HepG2 (cell line): Measurements from ENCODE around the gene IRX2. TPM values are rescaled to one million over a fixed set of nuclear protein-coding genes. Genes with fewer than 3 reads are reported as not detected.

Source experiments
- ATAC-seq: fragments of 200-7000 bp; cut with Tn5 transposase; 3 replicates; pipeline ENCODE4 v1.9.1; 2020; ENCODE audit warnings: mild to moderate bottlenecking, moderate library complexity
- BruUV-seq: library from RNA; stranded (reverse); fragments of 400-500 nt; replicated peaks from 2 replicates; lab custom pipeline; 2021; lab: Mats Ljungman, UMichigan
- CTCF ChIA-PET: fragments of 300-600 bp; formaldehyde crosslinking; extraction: SDS; loops from one replicate; lab custom pipeline; 2021; ENCODE audit warnings: low total read pairs, inconsistent platforms, low intra/inter-chr PET ratio; lab: Yijun Ruan, JAX
- POLR2A ChIA-PET: fragments of 350-600 bp; sonication (Branson Sonifier 250); formaldehyde crosslinking; loops from one replicate; lab custom pipeline; 2020; ENCODE audit warnings: antibody characterized with exemption, inconsistent platforms; lab: Yijun Ruan, JAX
- DNase-seq: peaks from one replicate; pipeline ENCODE4 v3.0.0-alpha.2; 2015; ENCODE audit warnings: low spot score
- FAIRE-seq: peaks from 3 replicates; lab custom pipeline; 2011; peaks lifted over from hg19 to GRCh38; lab: Jason Lieb, UNC
- H2AFZ ChIP-seq: one replicate; pipeline ENCODE4 v1.6.1; 2011; ENCODE audit warnings: low read length, inconsistent platforms
- H3K27ac ChIP-seq: fragments of 300-600 bp; 3 replicates; pipeline ENCODE4 v1.8.0; 2011; ENCODE audit warnings: mixed run types, mild to moderate bottlenecking, mixed read lengths, low read length, inconsistent platforms; ENCODE audit not compliant: insufficient read depth; ENCODE audit errors: extremely low read length
- H3K27me3 ChIP-seq, 2 experiments: fragments of 200-600 bp in 1 of 2; 2 replicates in 1 of 2; 3 replicates in 1 of 2; pipeline versions ENCODE4 v1.6.0 to v1.8.0; 2011; ENCODE audit warnings: low read length in 2 of 2, mild to moderate bottlenecking in 2 of 2, moderate library complexity in 2 of 2, inconsistent platforms in 1 of 2; ENCODE audit not compliant: insufficient read depth in 2 of 2, control insufficient read depth in 1 of 2
- H3K36me3 ChIP-seq, 2 experiments: fragments of 200-600 bp in 1 of 2; replicated peaks in 1 of 2; 2 replicates in 1 of 2; 3 replicates in 1 of 2; pipeline versions ENCODE4 v1.5.1 to v1.8.0; 2011; ENCODE audit warnings: low read length in 2 of 2, inconsistent platforms in 1 of 2; ENCODE audit not compliant: insufficient read depth in 2 of 2, control insufficient read depth in 1 of 2
- H3K4me1 ChIP-seq: 2 replicates; pipeline ENCODE4 v1.5.1; 2012; ENCODE audit warnings: low read length, inconsistent platforms; ENCODE audit not compliant: insufficient read depth
- H3K4me2 ChIP-seq: 2 replicates; pipeline ENCODE4 v1.6.0; 2011; ENCODE audit warnings: low read depth, low read length, inconsistent platforms
- H3K4me3 ChIP-seq, 3 experiments: fragments of 200-600 bp in 1 of 3; sonication (generic), shearing (Covaris generic) in 1 of 3; replicated peaks in 1 of 3; 2 replicates each; pipeline ENCODE4 v1.5.1; 2011 to 2016; ENCODE audit warnings: low read length in 3 of 3, inconsistent platforms in 2 of 3, low read depth in 2 of 3, mild to moderate bottlenecking in 2 of 3, control low read depth in 1 of 3, mixed read lengths in 1 of 3; ENCODE audit not compliant: insufficient read depth in 1 of 3
- H3K79me2 ChIP-seq: one replicate; pipeline ENCODE4 v1.6.1; 2011; ENCODE audit warnings: low read length, inconsistent platforms; ENCODE audit not compliant: insufficient read depth
- H3K9ac ChIP-seq: 2 replicates; pipeline ENCODE4 v1.6.0; 2011; ENCODE audit warnings: mild to moderate bottlenecking, low read depth, low read length, inconsistent platforms; ENCODE audit not compliant: insufficient read depth
- H3K9me3 ChIP-seq: 2 replicates; pipeline ENCODE4 v1.5.1; 2012; ENCODE audit warnings: mild to moderate bottlenecking, low read length
- H4K20me1 ChIP-seq: 2 replicates; pipeline ENCODE4 v1.6.0; 2011; ENCODE audit warnings: inconsistent platforms, mild to moderate bottlenecking, low read length, moderate library complexity; ENCODE audit not compliant: insufficient read depth
- AGO1 ChIP-seq: fragments of 200-400 bp; formaldehyde crosslinking; IDR thresholded peaks from 2 replicates; pipeline ENCODE4 v1.6.1; 2017; ENCODE audit warnings: mild to moderate bottlenecking, low read depth, low read length, moderate library complexity; ENCODE audit not compliant: poor library complexity, severe bottlenecking
- ATF7 ChIP-seq, 2 experiments: fragments of 450-650 bp in 1 of 2; sonication (generic) in 1 of 2; formaldehyde crosslinking in 1 of 2; IDR thresholded peaks; 2 replicates each; pipeline versions ENCODE4 v1.4.0 to v1.6.1; 2016 to 2020; ENCODE audit warnings: antibody characterized with exemption in 1 of 2, mild to moderate bottlenecking in 1 of 2, missing genetic modification reagents in 1 of 2
- FOXK2 ChIP-seq: fragments of 450-650 bp; IDR thresholded peaks from 2 replicates; pipeline ENCODE4 v1.6.1; 2016
- GABPB1 ChIP-seq: IDR thresholded peaks from 2 replicates; pipeline ENCODE4 v1.6.1; 2016; ENCODE audit warnings: mild to moderate bottlenecking, missing genetic modification reagents, moderate library complexity, missing compliant biosample characterization
- ISX ChIP-seq: sonication (generic); formaldehyde crosslinking; conservative IDR thresholded peaks from 2 replicates; pipeline ENCODE4 v1.5.0; 2020; ENCODE audit warnings: missing genetic modification reagents
- MNT ChIP-seq: fragments of 450-650 bp; IDR thresholded peaks from 2 replicates; pipeline ENCODE4 v1.6.1; 2016
- REXO4 ChIP-seq: sonication (generic); formaldehyde crosslinking; IDR thresholded peaks from 2 replicates; pipeline ENCODE4 v1.8.0; 2022; ENCODE audit warnings: missing genetic modification reagents, mild to moderate bottlenecking, borderline replicate concordance
- RORA ChIP-seq: sonication (generic); formaldehyde crosslinking; IDR thresholded peaks from 2 replicates; pipeline ENCODE4 v1.5.0; 2020; ENCODE audit warnings: mild to moderate bottlenecking, missing genetic modification reagents, moderate library complexity
- SALL1 ChIP-seq: sonication (generic); formaldehyde crosslinking; IDR thresholded peaks from 2 replicates; pipeline ENCODE4 v1.8.0; 2022; ENCODE audit warnings: mild to moderate bottlenecking, missing genetic modification reagents
- SIN3A ChIP-seq: IDR thresholded peaks from 2 replicates; pipeline ENCODE4 v1.6.1; 2011; ENCODE audit warnings: low read depth, mild to moderate bottlenecking, control low read depth, low read length, borderline replicate concordance
- SKI ChIP-seq: fragments of 450-650 bp; IDR thresholded peaks from one replicate; pipeline ENCODE4 v1.6.1; 2018; ENCODE audit warnings: mild to moderate bottlenecking; ENCODE audit not compliant: partially characterized antibody
- SNAI1 ChIP-seq: sonication (generic); formaldehyde crosslinking; IDR thresholded peaks from 2 replicates; pipeline ENCODE4 v1.5.0; 2020; ENCODE audit warnings: mild to moderate bottlenecking, missing genetic modification reagents, borderline replicate concordance
- TAF1 ChIP-seq: sonication (generic); formaldehyde crosslinking; IDR thresholded peaks from 2 replicates; pipeline ENCODE4 v1.4.0; 2020; ENCODE audit warnings: missing genetic modification reagents
- UBTF ChIP-seq: sonication (generic); formaldehyde crosslinking; IDR thresholded peaks from 2 replicates; pipeline ENCODE4 v1.4.0; 2020; ENCODE audit warnings: mild to moderate bottlenecking, missing genetic modification reagents
- WIZ ChIP-seq: sonication (generic); formaldehyde crosslinking; IDR thresholded peaks from 2 replicates; pipeline ENCODE4 v1.5.1; 2020; ENCODE audit warnings: mild to moderate bottlenecking, missing genetic modification reagents
- ZNF12 ChIP-seq: sonication (generic); formaldehyde crosslinking; IDR thresholded peaks from 2 replicates; pipeline ENCODE4 v1.5.0; 2020; ENCODE audit warnings: missing genetic modification reagents
- ZNF224 ChIP-seq: sonication (generic); formaldehyde crosslinking; IDR thresholded peaks from 2 replicates; pipeline ENCODE4 v1.5.0; 2020; ENCODE audit warnings: mild to moderate bottlenecking, missing genetic modification reagents
- ZNF232 ChIP-seq: sonication (generic); formaldehyde crosslinking; IDR thresholded peaks from 2 replicates; pipeline ENCODE4 v1.4.0; 2020; ENCODE audit warnings: missing genetic modification reagents, borderline replicate concordance
- ZNF746 ChIP-seq: sonication (generic); formaldehyde crosslinking; IDR thresholded peaks from 2 replicates; pipeline ENCODE4 v1.8.0; 2022; ENCODE audit warnings: mild to moderate bottlenecking, missing genetic modification reagents
- ZNF761 ChIP-seq: sonication (generic); formaldehyde crosslinking; conservative IDR thresholded peaks from 2 replicates; pipeline ENCODE4 v1.4.0; 2020; ENCODE audit warnings: mild to moderate bottlenecking, missing genetic modification reagents
- ZNF766 ChIP-seq: sonication (generic); formaldehyde crosslinking; IDR thresholded peaks from 2 replicates; pipeline ENCODE4 v1.5.0; 2020; ENCODE audit warnings: missing genetic modification reagents, borderline replicate concordance
- ZNF816 ChIP-seq: sonication (generic); formaldehyde crosslinking; IDR thresholded peaks from 2 replicates; pipeline ENCODE4 v1.8.0; 2022; ENCODE audit warnings: missing genetic modification reagents, mild to moderate bottlenecking, borderline replicate concordance
- WGBS: methylation state at CpG from one replicate; pipeline ENCODE4 v1.1.6; 2017; ENCODE audit warnings: low lambda C conversion rate; 5-methylcytosine and 5-hydroxymethylcytosine counted together
- in situ Hi-C: cut with HindIII; loops from 2 replicates; pipeline ENCODE4 v1.10.0; 2017; ENCODE audit warnings: low pct_unique_long_range_greater_than_20kb; ENCODE audit not compliant: extremely low pct_ligation_motif_present
- intact Hi-C: fragments of 100-400 bp; cut with micrococcal nuclease; formaldehyde crosslinking; loops from one replicate; pipeline ENCODE4 v1.10.0; 2022; ENCODE audit not compliant: unreplicated experiment
- polyA plus RNA-seq, 8 experiments: library from polyadenylated mRNA; depleted of rRNA in 3 of 8; stranded (reverse) in 7 of 8; unstranded in 1 of 8; fragments of >200 nt; fragmentation: Illumina TruSeq in 4 of 8; extraction: Trizol in 4 of 8; gene quantifications; 2 replicates each; pipeline versions ENCODE4 v1.2.1 to v1.2.3, GENCODE V29; 2011 to 2016; ENCODE audit warnings: low read depth in 4 of 8, missing spikeins in 1 of 8, mixed read lengths in 1 of 8; ENCODE audit not compliant: insufficient read depth in 1 of 8
- total RNA-seq, 5 experiments: library from RNA; depleted of rRNA; stranded (reverse); fragments of >200 nt; fragmentation: Illumina TruSeq; extraction: Trizol; gene quantifications; 2 replicates each; pipeline ENCODE4 v1.2.3, GENCODE V29; 2016; ENCODE audit warnings: low read depth in 1 of 5

IRX2 gene
- total and polyA plus RNA-seq, 2 of the 13 experiments (the other 11 are each of a cell fraction or from before 2014, with no cell fraction given) = not detected

GRCh38 chr5:2732004-2732403 is 19.5 kb downstream of the IRX2 start (continued):
- TF ChIP-seq SNAI1 (CRISPR knock-in tag) (no peak), ATF7 (IDR thresholded peaks at IDR 0.05) (peak; percentile 90), ATF7 (CRISPR knock-in tag; IDR thresholded peaks at IDR 0.05) (no peak), TAF1 (CRISPR knock-in tag) (no peak), ZNF224 (CRISPR knock-in tag) (no peak), SIN3A (no peak), ZNF766 (CRISPR knock-in tag) (no peak), ZNF12 (CRISPR knock-in tag) (no peak), MNT (peak; percentile 75), REXO4 (CRISPR knock-in tag) (no peak), SKI (no peak), RORA (CRISPR knock-in tag) (no peak), FOXK2 (no peak)
- TF ChIP-seq, all 625 proteins: peak for 3

GRCh38 chr5:2729189-2729588 is 22.3 kb downstream of the IRX2 start:
- CTCF ChIA-PET = no interaction called here
- no peak for FAIRE-seq
- peaks cover 0 to 24% of the 10 kb centered on the region in 2 experiments; a peak in 2 of 5 replicates for H3K27me3 ChIP-seq
- WGBS = 35% methylated on average over 6 of the region's 7 CpGs
- DNase-seq = no peak
- POLR2A ChIA-PET = no interaction called here
- no peak overlapping the region for H3K4me3 ChIP-seq
- intact Hi-C loops (no loop called here), in situ Hi-C loops (loop anchor here (25.0 kb wide), 1 partner anchor 517 kb away; no protein-coding TSS in a partner anchor)
- ATAC-seq = no peak
- H3K79me2 ChIP-seq = no peaks in the 10 kb centered on the region
- no peaks in the 10 kb centered on the region for H4K20me1 ChIP-seq
- no peak overlapping the region for H3K4me2 ChIP-seq
- H2AFZ ChIP-seq = no peak overlapping the region
- H3K4me1 ChIP-seq = no peaks in the 10 kb centered on the region
- no peaks in the 10 kb centered on the region for H3K9me3 ChIP-seq
- H3K9ac ChIP-seq = no peak overlapping the region
- BruUV-seq = no TSS peak
- no peaks in the 10 kb centered on the region for H3K36me3 ChIP-seq
- no peak overlapping the region for H3K27ac ChIP-seq
- TF ChIP-seq ZNF746 (CRISPR knock-in tag) (no peak), GABPB1 (CRISPR knock-in tag) (no peak), ZNF232 (CRISPR knock-in tag) (no peak), ISX (CRISPR knock-in tag) (no peak), ZNF816 (CRISPR knock-in tag) (no peak), WIZ (no peak), ZNF761 (CRISPR knock-in tag) (no peak), SALL1 (CRISPR knock-in tag) (no peak), UBTF (CRISPR knock-in tag) (no peak), AGO1 (no peak)
